Panc1 (cell line): Measurements from ENCODE around the gene OTOA.
"Not testable (repeated sequence)": the region's sequence is repeated elsewhere in the genome, so short reads cannot be mapped to it uniquely, and the experiment has no call there.

Source experiments
- POLR2AphosphoS5 ChIP-seq: IDR thresholded peaks from 2 replicates; pipeline ENCODE4 v1.6.1; 2012; ENCODE audit warnings: mild to moderate bottlenecking, low read depth, low read length, moderate library complexity
- TCF7L2 ChIP-seq: IDR thresholded peaks from 2 replicates; pipeline ENCODE4 v1.6.1; 2011; ENCODE audit warnings: mild to moderate bottlenecking, low read depth, low read length, inconsistent platforms
- TF ChIP-seq, protein P1 (sequence below): fragments of 450-650 bp; IDR thresholded peaks from 2 replicates; pipeline ENCODE4 v1.5.1; 2017; ENCODE audit warnings: mild to moderate bottlenecking

DNA sequence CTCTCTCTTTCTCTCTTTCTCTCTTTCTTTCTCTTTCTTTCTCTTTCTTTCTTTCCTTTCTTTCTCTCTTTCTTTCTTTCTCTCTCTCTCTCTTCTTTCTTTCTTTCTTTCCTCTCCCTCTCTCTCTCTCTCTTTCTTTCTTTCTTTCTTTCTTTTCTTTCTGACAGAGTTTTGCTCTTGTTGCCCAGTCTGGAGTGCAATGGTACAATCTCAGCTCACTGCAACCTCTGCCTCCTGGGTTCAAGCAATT is 50.5 kb downstream of the OTOA start:
- TF ChIP-seq, protein P1, sequence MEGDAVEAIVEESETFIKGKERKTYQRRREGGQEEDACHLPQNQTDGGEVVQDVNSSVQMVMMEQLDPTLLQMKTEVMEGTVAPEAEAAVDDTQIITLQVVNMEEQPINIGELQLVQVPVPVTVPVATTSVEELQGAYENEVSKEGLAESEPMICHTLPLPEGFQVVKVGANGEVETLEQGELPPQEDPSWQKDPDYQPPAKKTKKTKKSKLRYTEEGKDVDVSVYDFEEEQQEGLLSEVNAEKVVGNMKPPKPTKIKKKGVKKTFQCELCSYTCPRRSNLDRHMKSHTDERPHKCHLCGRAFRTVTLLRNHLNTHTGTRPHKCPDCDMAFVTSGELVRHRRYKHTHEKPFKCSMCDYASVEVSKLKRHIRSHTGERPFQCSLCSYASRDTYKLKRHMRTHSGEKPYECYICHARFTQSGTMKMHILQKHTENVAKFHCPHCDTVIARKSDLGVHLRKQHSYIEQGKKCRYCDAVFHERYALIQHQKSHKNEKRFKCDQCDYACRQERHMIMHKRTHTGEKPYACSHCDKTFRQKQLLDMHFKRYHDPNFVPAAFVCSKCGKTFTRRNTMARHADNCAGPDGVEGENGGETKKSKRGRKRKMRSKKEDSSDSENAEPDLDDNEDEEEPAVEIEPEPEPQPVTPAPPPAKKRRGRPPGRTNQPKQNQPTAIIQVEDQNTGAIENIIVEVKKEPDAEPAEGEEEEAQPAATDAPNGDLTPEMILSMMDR, result not testable (repeated sequence)
- not testable (repeated sequence) for TF ChIP-seq POLR2AphosphoS5, TCF7L2
